GM21381 (cell line): ENCODE measurements around the gene LAMA4.

Source experiments
- ATAC-seq: cut with Tn5 transposase; IDR thresholded peaks from one replicate; pipeline ENCODE4 v1.9.1; 2021; ENCODE audit warnings: mild to moderate bottlenecking, moderate library complexity; ENCODE audit not compliant: unreplicated experiment

LAMA4 gene

GRCh38 chr6:112253841-112254816, at the start of gene LAMA4:
TSS of gene LAMA4 (minus strand) at chr6:112254567. CDS start at chr6:112254150, 417 bp downstream.
- ATAC-seq = no peak

- no peak for ATAC-seq
These were observed 47.9 kb upstream of the LAMA4 start for GRCh38 chr6:112302142-112302705.

- ATAC-seq = no peak
These were observed 46.5 kb upstream of the LAMA4 start for GRCh38 chr6:112300896-112301295.

GRCh38 chr6:112298816-112299281, 44.5 kb upstream of the LAMA4 start:
- ATAC-seq = no peak

- no peak for ATAC-seq
These were observed 43.8 kb upstream of the LAMA4 start for GRCh38 chr6:112298021-112298745.

GRCh38 chr6:112296694-112297093, 42.3 kb upstream of the LAMA4 start:
- ATAC-seq = no peak

- peak; percentile 72 for ATAC-seq
These were observed 41.8 kb upstream of the LAMA4 start for GRCh38 chr6:112296122-112296521.

GRCh38 chr6:112291161-112291762, 36.9 kb upstream of the LAMA4 start:
- no peak for ATAC-seq

GRCh38 chr6:112289038-112289566, 34.7 kb upstream of the LAMA4 start:
- ATAC-seq = no peak

GRCh38 chr6:112288475-112288874, 34.1 kb upstream of the LAMA4 start:
- ATAC-seq = no peak

GRCh38 chr6:112287577-112288225, 33.3 kb upstream of the LAMA4 start:
- no peak for ATAC-seq

GRCh38 chr6:112286500-112287144, 32.3 kb upstream of the LAMA4 start:
- ATAC-seq = no peak

- peak; percentile 76 for ATAC-seq
These were observed 31.6 kb upstream of the LAMA4 start for GRCh38 chr6:112286010-112286409.

- no peak for ATAC-seq
These were observed 30.2 kb upstream of the LAMA4 start for GRCh38 chr6:112284603-112285002.

- no peak for ATAC-seq
These were observed 29.3 kb upstream of the LAMA4 start for GRCh38 chr6:112283621-112284020.

- no peak for ATAC-seq
These were observed 27.7 kb upstream of the LAMA4 start for GRCh38 chr6:112281821-112282615.

- no peak for ATAC-seq
These were observed 24.9 kb upstream of the LAMA4 start for GRCh38 chr6:112279031-112279935.

GRCh38 chr6:112275365-112275764, 21.0 kb upstream of the LAMA4 start:
- no peak for ATAC-seq
